Neural progenitor cell (in vitro differentiated cells): Measurements from ENCODE around the gene CHD5. TPM values are rescaled to one million over a fixed set of nuclear protein-coding genes. Genes with fewer than 3 reads are reported as not detected.

Experiments used
- DNase-seq: peaks from one replicate; pipeline ENCODE4 v3.0.0-alpha.2; 2016; ENCODE audit warnings: low spot score
- H2AFZ ChIP-seq: fragments of 200-600 bp; sonication (generic); replicated peaks from 2 replicates; pipeline ENCODE4 v1.6.1; 2016; ENCODE audit warnings: antibody characterized with exemption
- H3F3A ChIP-seq: fragments of 200-600 bp; sonication (generic); 2 replicates; pipeline ENCODE4 v1.6.1; 2016; ENCODE audit warnings: antibody characterized with exemption, low read depth
- H3K27ac ChIP-seq: fragments of 200-600 bp; sonication (generic); 2 replicates; pipeline ENCODE4 v1.5.1; 2016; ENCODE audit warnings: mild to moderate bottlenecking
- H3K27me3 ChIP-seq: fragments of 200-600 bp; sonication (generic); 2 replicates; pipeline ENCODE4 v1.6.1; 2016; ENCODE audit warnings: mild to moderate bottlenecking, moderate library complexity
- H3K36me3 ChIP-seq: fragments of 200-600 bp; sonication (generic); 2 replicates; pipeline ENCODE4 v1.5.1; 2016
- H3K4me1 ChIP-seq: fragments of 200-600 bp; sonication (generic); 2 replicates; pipeline ENCODE4 v1.6.1; 2016; ENCODE audit warnings: mixed run types
- H3K4me2 ChIP-seq: fragments of 200-600 bp; sonication (generic); 2 replicates; pipeline ENCODE4 v1.6.1; 2016
- H3K4me3 ChIP-seq: fragments of 200-600 bp; sonication (generic); 2 replicates; pipeline ENCODE4 v1.5.1; 2016
- H3K79me2 ChIP-seq: fragments of 200-600 bp; sonication (generic); 2 replicates; pipeline ENCODE4 v1.6.1; 2016; ENCODE audit warnings: low read depth
- H3K9ac ChIP-seq: fragments of 200-600 bp; sonication (generic); 2 replicates; pipeline ENCODE4 v1.6.1; 2016
- H3K9me3 ChIP-seq: fragments of 200-600 bp; sonication (generic); 2 replicates; pipeline ENCODE4 v1.5.1; 2016; ENCODE audit warnings: low read depth
- H4K20me1 ChIP-seq: fragments of 200-600 bp; sonication (generic); 2 replicates; pipeline ENCODE4 v1.6.1; 2016; ENCODE audit warnings: low read depth
- H3K27ac Mint-ChIP-seq: 3 replicates; pipeline ENCODE4 v1.8.0; 2021; ENCODE audit warnings: mixed read lengths
- H3K27me3 Mint-ChIP-seq: 2 replicates; pipeline ENCODE4 v1.8.0; 2022; ENCODE audit warnings: low read depth, mild to moderate bottlenecking, inconsistent platforms, moderate library complexity, mixed read lengths; ENCODE audit not compliant: insufficient read depth
- H3K36me3 Mint-ChIP-seq: 3 replicates; pipeline ENCODE4 v1.8.0; 2021; ENCODE audit warnings: mixed read lengths
- H3K4me1 Mint-ChIP-seq: 3 replicates; pipeline ENCODE4 v1.8.0; 2021; ENCODE audit warnings: mixed read lengths
- H3K4me3 Mint-ChIP-seq: 3 replicates; pipeline ENCODE4 v1.8.0; 2021; ENCODE audit warnings: mild to moderate bottlenecking, moderate library complexity, mixed read lengths
- H3K9me3 Mint-ChIP-seq: 3 replicates; pipeline ENCODE4 v1.8.0; 2020; ENCODE audit warnings: mixed read lengths
- EZH2 ChIP-seq: fragments of 200-600 bp; sonication (generic); IDR thresholded peaks from 2 replicates; pipeline ENCODE4 v1.6.1; 2017; ENCODE audit warnings: antibody characterized with exemption, mild to moderate bottlenecking, moderate library complexity
- EZH2phosphoT487 ChIP-seq: fragments of 200-600 bp; sonication (generic); IDR thresholded peaks from 2 replicates; pipeline ENCODE4 v1.6.1; 2017; ENCODE audit warnings: antibody characterized with exemption
- total RNA-seq: library from RNA; depleted of rRNA; stranded (reverse); fragments of >200 nt; gene quantifications from 2 replicates; pipeline ENCODE4 v1.2.3, GENCODE V29; 2015; ENCODE audit warnings: low replicate concordance
- TF ChIP-seq, protein P1 (sequence below): fragments of 200-600 bp; sonication (generic); IDR thresholded peaks from 2 replicates; pipeline ENCODE4 v1.5.1; 2017; ENCODE audit warnings: antibody characterized with exemption, mild to moderate bottlenecking

The CHD5 gene
- total RNA-seq, 1 donor from 2014 or later = 0.17 TPM

DNA sequence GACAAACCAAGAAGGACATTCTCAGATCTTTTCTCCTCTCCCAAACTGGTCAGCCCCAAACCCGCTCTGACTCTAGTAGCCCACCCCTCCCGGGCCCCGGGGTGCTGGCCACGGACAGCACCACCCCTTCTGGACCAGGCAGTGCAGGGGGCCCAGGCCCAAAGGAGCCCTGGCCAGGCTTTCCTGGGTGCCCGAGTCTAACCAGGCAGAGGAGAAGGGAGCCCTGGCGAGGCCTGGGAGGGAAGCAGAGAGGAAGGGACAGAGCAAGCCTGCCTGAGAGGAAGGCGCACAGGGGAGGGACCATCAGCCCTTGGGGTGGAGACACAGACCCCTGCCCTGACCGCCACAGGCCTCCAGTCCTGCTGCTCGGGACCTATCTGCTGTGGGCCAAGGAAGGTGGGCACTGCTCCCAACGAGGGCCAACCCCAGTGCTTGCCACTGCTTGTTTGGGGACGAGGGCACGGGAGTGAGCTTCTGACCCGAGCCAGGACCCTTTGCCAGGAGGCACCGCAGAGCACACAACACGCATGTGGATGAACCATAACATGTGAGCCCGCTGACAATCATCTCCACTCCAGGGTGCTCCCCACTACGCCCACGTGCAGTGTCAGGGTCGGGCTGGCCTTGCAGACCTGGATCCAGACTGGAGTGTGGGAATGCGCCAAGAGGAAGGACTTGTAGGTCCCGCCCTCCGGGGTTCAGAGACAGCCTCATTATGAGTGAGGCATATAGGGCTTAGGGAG is 76.8 kb downstream of the CHD5 start:
- H3K4me2 ChIP-seq = no peak overlapping the region
- H3K4me1 Mint-ChIP-seq = peaks cover 15% of the 10 kb centered on the region
- H3K9ac ChIP-seq = no peak overlapping the region
- peaks cover 6% of the 10 kb centered on the region for H3F3A ChIP-seq
- H3K9me3 Mint-ChIP-seq = no peaks in the 10 kb centered on the region
- no peak overlapping the region for H3K27ac Mint-ChIP-seq
- no peaks in the 10 kb centered on the region for H3K27me3 ChIP-seq
- peaks cover 3% of the 10 kb centered on the region for H3K36me3 Mint-ChIP-seq
- DNase-seq = no peak
- peaks cover 25% of the 10 kb centered on the region for H3K4me1 ChIP-seq
- H2AFZ ChIP-seq = no peak overlapping the region
- TF ChIP-seq EZH2phosphoT487 = no peak
- TF ChIP-seq EZH2 = no peak
- TF ChIP-seq, protein P1, sequence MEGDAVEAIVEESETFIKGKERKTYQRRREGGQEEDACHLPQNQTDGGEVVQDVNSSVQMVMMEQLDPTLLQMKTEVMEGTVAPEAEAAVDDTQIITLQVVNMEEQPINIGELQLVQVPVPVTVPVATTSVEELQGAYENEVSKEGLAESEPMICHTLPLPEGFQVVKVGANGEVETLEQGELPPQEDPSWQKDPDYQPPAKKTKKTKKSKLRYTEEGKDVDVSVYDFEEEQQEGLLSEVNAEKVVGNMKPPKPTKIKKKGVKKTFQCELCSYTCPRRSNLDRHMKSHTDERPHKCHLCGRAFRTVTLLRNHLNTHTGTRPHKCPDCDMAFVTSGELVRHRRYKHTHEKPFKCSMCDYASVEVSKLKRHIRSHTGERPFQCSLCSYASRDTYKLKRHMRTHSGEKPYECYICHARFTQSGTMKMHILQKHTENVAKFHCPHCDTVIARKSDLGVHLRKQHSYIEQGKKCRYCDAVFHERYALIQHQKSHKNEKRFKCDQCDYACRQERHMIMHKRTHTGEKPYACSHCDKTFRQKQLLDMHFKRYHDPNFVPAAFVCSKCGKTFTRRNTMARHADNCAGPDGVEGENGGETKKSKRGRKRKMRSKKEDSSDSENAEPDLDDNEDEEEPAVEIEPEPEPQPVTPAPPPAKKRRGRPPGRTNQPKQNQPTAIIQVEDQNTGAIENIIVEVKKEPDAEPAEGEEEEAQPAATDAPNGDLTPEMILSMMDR = no peak
- H3K27me3 Mint-ChIP-seq = peaks cover 9% of the 10 kb centered on the region
- no peaks in the 10 kb centered on the region for H3K79me2 ChIP-seq
- H3K27ac ChIP-seq = no peak overlapping the region
- no peak overlapping the region for H3K4me3 Mint-ChIP-seq
- H4K20me1 ChIP-seq = peaks cover 4% of the 10 kb centered on the region
- no peaks in the 10 kb centered on the region for H3K9me3 ChIP-seq
- H3K4me3 ChIP-seq = no peak overlapping the region
- no peaks in the 10 kb centered on the region for H3K36me3 ChIP-seq

DNA sequence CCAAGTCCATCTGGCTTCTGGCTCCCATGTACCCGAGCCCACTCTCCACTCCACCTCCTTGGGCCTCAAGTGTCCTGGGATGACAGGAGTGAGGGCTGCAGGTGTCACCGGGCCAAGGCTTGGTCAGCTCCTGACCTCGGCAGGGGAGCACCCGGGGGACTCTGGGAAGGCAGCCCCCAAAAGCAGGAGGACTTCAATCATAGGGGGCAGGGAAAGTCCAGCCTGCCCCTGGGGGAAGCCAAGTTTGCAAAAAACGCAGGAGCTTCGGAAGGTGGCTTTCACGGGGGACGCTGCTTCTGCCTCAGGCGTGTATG is 77.6 kb downstream of the CHD5 start:
- Mint-ChIP-seq H3K4me3 (no peak overlapping the region), H3K4me1 (peaks cover 15% of the 10 kb centered on the region), H3K36me3 (peaks cover 3% of the 10 kb centered on the region), H3K9me3 (no peaks in the 10 kb centered on the region), H3K27ac (no peak overlapping the region), H3K27me3 (peaks cover 6% of the 10 kb centered on the region)
- H2AFZ ChIP-seq = no peak overlapping the region
- no peak overlapping the region for H3K27ac ChIP-seq
- peaks cover 25% of the 10 kb centered on the region for H3K4me1 ChIP-seq
- no peaks in the 10 kb centered on the region for H3K79me2 ChIP-seq
- H3K9me3 ChIP-seq = no peaks in the 10 kb centered on the region
- no peak for TF ChIP-seq EZH2
- TF ChIP-seq, protein P1 = no peak
- no peak for TF ChIP-seq EZH2phosphoT487
- H3K4me3 ChIP-seq = no peak overlapping the region
- H3K4me2 ChIP-seq = no peak overlapping the region
- H4K20me1 ChIP-seq = peaks cover 4% of the 10 kb centered on the region
- DNase-seq = no peak
- H3K9ac ChIP-seq = no peak overlapping the region
- peaks cover 6% of the 10 kb centered on the region for H3F3A ChIP-seq
- H3K27me3 ChIP-seq = no peaks in the 10 kb centered on the region
- H3K36me3 ChIP-seq = no peaks in the 10 kb centered on the region

DNA sequence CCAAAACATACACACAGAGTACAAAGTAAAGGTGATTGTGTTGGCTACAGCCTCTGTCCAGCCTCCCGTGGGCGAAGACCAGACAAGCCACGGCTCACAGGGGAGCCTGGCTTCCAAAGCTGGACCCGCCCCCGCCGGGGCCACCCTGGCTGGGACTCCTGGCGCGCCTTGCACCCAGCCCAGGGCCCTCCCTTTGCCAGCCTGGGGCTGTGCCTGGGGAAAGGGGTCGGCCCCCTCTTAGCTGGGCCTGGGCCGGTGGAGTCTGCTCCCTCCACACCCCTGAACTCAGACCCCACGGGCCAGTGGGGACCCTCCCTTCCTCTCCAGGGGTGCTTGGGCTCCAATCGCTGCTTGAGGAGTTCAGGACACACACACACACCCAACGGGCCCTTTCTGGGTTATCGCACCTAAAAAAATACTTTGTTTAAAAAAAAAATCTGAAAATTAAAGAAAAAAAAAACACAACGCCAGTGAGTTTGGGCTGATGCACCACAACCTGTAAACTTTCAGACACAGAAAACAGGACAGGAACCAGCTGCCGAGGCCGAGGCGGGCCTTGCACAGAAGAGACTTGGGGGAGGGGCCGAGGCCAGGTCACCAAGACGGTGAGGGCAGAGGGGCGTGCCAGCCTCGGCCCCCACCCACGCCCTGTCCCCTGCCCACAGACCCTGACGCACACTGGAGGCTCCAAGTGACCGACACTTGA is 78.1 kb downstream of the CHD5 start:
- TF ChIP-seq, protein P1 = no peak
- TF ChIP-seq EZH2phosphoT487 = no peak
- no peak for TF ChIP-seq EZH2
- H3K36me3 ChIP-seq = no peaks in the 10 kb centered on the region
- peaks cover 6% of the 10 kb centered on the region for H3F3A ChIP-seq
- no peak overlapping the region for H3K27ac ChIP-seq
- no peak for DNase-seq
- Mint-ChIP-seq H3K27me3 (peaks cover 2% of the 10 kb centered on the region), H3K27ac (no peak overlapping the region), H3K36me3 (peaks cover 3% of the 10 kb centered on the region), H3K4me1 (peaks cover 15% of the 10 kb centered on the region), H3K9me3 (no peaks in the 10 kb centered on the region), H3K4me3 (no peak overlapping the region)
- H2AFZ ChIP-seq = no peak overlapping the region
- H3K4me3 ChIP-seq = no peak overlapping the region
- H3K4me1 ChIP-seq = peaks cover 25% of the 10 kb centered on the region
- H3K9ac ChIP-seq = no peak overlapping the region
- H4K20me1 ChIP-seq = peaks cover 4% of the 10 kb centered on the region
- H3K79me2 ChIP-seq = no peaks in the 10 kb centered on the region
- peak overlapping the region; percentile 67 for H3K4me2 ChIP-seq
- no peaks in the 10 kb centered on the region for H3K27me3 ChIP-seq
- H3K9me3 ChIP-seq = no peaks in the 10 kb centered on the region
